NCI-H2196 (cell line): ENCODE results near the gene IGFLR1.

ENCODE experiments used
- DNase-seq: peaks from one replicate; lab custom pipeline; 2025; ENCODE audit not compliant: unreplicated experiment; lab: John Stamatoyannopoulos, UW

IGFLR1 gene

GRCh38 chr19:35755550-35756376, 13.5 kb upstream of the IGFLR1 start:
- no peak for DNase-seq

- DNase-seq: no peak
Observed at GRCh38 chr19:35755131-35755549, 12.9 kb upstream of the IGFLR1 start.

GRCh38 chr19:35754370-35755130, 12.3 kb upstream of the IGFLR1 start:
- DNase-seq: no peak

- DNase-seq: no peak
Observed at GRCh38 chr19:35753634-35754369, 11.6 kb upstream of the IGFLR1 start.

GRCh38 chr19:35752746-35753350, 10.6 kb upstream of the IGFLR1 start:
- DNase-seq: no peak

GRCh38 chr19:35751839-35752745, 9.8 kb upstream of the IGFLR1 start:
- no peak for DNase-seq

GRCh38 chr19:35750167-35750566, 7.9 kb upstream of the IGFLR1 start:
- no peak for DNase-seq

- peak; percentile 99 for DNase-seq
Observed at GRCh38 chr19:35748106-35749020, 6.1 kb upstream of the IGFLR1 start, which contains the start of gene LIN37. Gene LIN37 (plus strand): TSS chr19:35748576. CDS start chr19:35748725, 149 bp downstream.

GRCh38 chr19:35746531-35746930, 4.3 kb upstream of the IGFLR1 start:
- no peak for DNase-seq

- DNase-seq: no peak
Observed at GRCh38 chr19:35746087-35746462, 3.8 kb upstream of the IGFLR1 start.

GRCh38 chr19:35745328-35746086, 3.3 kb upstream of the IGFLR1 start, which contains the start of the genes PSENEN and U2AF1L4:
Gene PSENEN (plus strand): TSS chr19:35745651. CDS start chr19:35745931, 280 bp downstream.
Gene U2AF1L4 (minus strand): TSS chr19:35745418. CDS start chr19:35745391, 27 bp downstream.
- DNase-seq: peak; percentile 100

- DNase-seq: peak; percentile 97
Observed at GRCh38 chr19:35744430-35745327, 2.4 kb upstream of the IGFLR1 start.

- DNase-seq: no peak
Observed at GRCh38 chr19:35743640-35744429, 1.6 kb upstream of the IGFLR1 start.

GRCh38 chr19:35741203-35741515, 1.1 kb downstream of the IGFLR1 start:
- no peak for DNase-seq

- DNase-seq: peak; percentile 98
Observed at GRCh38 chr19:35740423-35741202, 1.6 kb downstream of the IGFLR1 start.

GRCh38 chr19:35740108-35740422, 2.2 kb downstream of the IGFLR1 start:
- DNase-seq: no peak
